H9 (cell line): ENCODE results near the gene PSTK. TPM values are rescaled to one million over a fixed set of nuclear protein-coding genes. Genes with fewer than 3 reads are reported as not detected.

ENCODE experiments used
- DNase-seq: peaks from one replicate; pipeline ENCODE4 v3.0.0-alpha.2; 2017
- H2AFZ ChIP-seq: one replicate; pipeline ENCODE4 v1.6.1; 2013; ENCODE audit warnings: mild to moderate bottlenecking, low read length, control low read depth, moderate library complexity
- H2AK5ac ChIP-seq: 2 replicates; pipeline ENCODE4 v1.6.1; 2013; ENCODE audit warnings: low read length, control low read depth, mixed read lengths; ENCODE audit not compliant: insufficient read length
- H2BK120ac ChIP-seq: one replicate; pipeline ENCODE4 v1.6.1; 2013; ENCODE audit warnings: low read depth, mild to moderate bottlenecking, low read length, control low read depth, inconsistent platforms; ENCODE audit not compliant: poor library complexity, severe bottlenecking
- H2BK12ac ChIP-seq: 2 replicates; pipeline ENCODE4 v1.6.1; 2013; ENCODE audit warnings: low read length, control low read depth, mixed read lengths, low read depth; ENCODE audit not compliant: insufficient read length
- H2BK15ac ChIP-seq: 2 replicates; pipeline ENCODE4 v1.6.1; 2013; ENCODE audit warnings: low read depth, low read length, control low read depth
- H2BK20ac ChIP-seq: one replicate; pipeline ENCODE4 v1.6.1; 2013; ENCODE audit warnings: low read depth, mild to moderate bottlenecking, low read length, control low read depth, inconsistent platforms; ENCODE audit not compliant: poor library complexity, severe bottlenecking
- H2BK5ac ChIP-seq: 2 replicates; pipeline ENCODE4 v1.6.1; 2013; ENCODE audit warnings: low read length, control low read depth, mixed read lengths; ENCODE audit not compliant: insufficient read length
- H3K14ac ChIP-seq: 2 replicates; pipeline ENCODE4 v1.6.1; 2013; ENCODE audit warnings: low read length, control low read depth; ENCODE audit not compliant: insufficient read depth
- H3K18ac ChIP-seq: 2 replicates; pipeline ENCODE4 v1.6.1; 2013; ENCODE audit warnings: low read depth, mild to moderate bottlenecking, mixed read lengths, low read length, control low read depth; ENCODE audit not compliant: insufficient read length
- H3K23ac ChIP-seq: 2 replicates; pipeline ENCODE4 v1.6.1; 2013; ENCODE audit warnings: low read length, control low read depth, mixed read lengths, low read depth; ENCODE audit not compliant: insufficient read length
- H3K23me2 ChIP-seq: 2 replicates; pipeline ENCODE4 v1.6.1; 2013; ENCODE audit warnings: low read depth, mild to moderate bottlenecking, mixed read lengths, low read length, control low read depth; ENCODE audit not compliant: insufficient read length, poor library complexity, severe bottlenecking
- H3K27ac ChIP-seq: 2 replicates; pipeline ENCODE4 v1.5.1; 2013; ENCODE audit warnings: low read length, control low read depth, mixed read lengths, low read depth; ENCODE audit not compliant: insufficient read length
- H3K27me3 ChIP-seq: 2 replicates; pipeline ENCODE4 v1.6.1; 2013; ENCODE audit warnings: low read length, control low read depth, inconsistent platforms; ENCODE audit not compliant: insufficient read depth
- H3K4ac ChIP-seq: 2 replicates; pipeline ENCODE4 v1.6.1; 2013; ENCODE audit warnings: low read depth, mild to moderate bottlenecking, control low read depth, inconsistent platforms, low read length, moderate library complexity
- H3K4me1 ChIP-seq: 2 replicates; pipeline ENCODE4 v1.6.1; 2013; ENCODE audit warnings: low read length, control low read depth, inconsistent platforms; ENCODE audit not compliant: insufficient read depth
- H3K4me2 ChIP-seq: 2 replicates; pipeline ENCODE4 v1.6.1; 2013; ENCODE audit warnings: low read length, control low read depth, mixed read lengths; ENCODE audit not compliant: insufficient read length, insufficient read depth
- H3K56ac ChIP-seq: 2 replicates; pipeline ENCODE4 v1.6.1; 2013; ENCODE audit warnings: low read depth, mild to moderate bottlenecking, mixed read lengths, low read length, control low read depth; ENCODE audit not compliant: insufficient read length
- H3K79me1 ChIP-seq: 2 replicates; pipeline ENCODE4 v1.6.1; 2013; ENCODE audit warnings: low read depth, mild to moderate bottlenecking, moderate library complexity, low read length, control low read depth, inconsistent platforms; ENCODE audit not compliant: insufficient read depth, poor library complexity, severe bottlenecking
- H3K79me2 ChIP-seq: 2 replicates; pipeline ENCODE4 v1.6.1; 2013; ENCODE audit warnings: low read length, control low read depth, inconsistent platforms; ENCODE audit not compliant: insufficient read depth
- H3K9ac ChIP-seq: 2 replicates; pipeline ENCODE4 v1.6.1; 2013; ENCODE audit warnings: low read length, control low read depth, mixed read lengths; ENCODE audit not compliant: insufficient read length; ENCODE audit errors: extremely low read depth
- H3K9me3 ChIP-seq: one replicate; pipeline ENCODE4 v1.6.1; 2013; ENCODE audit warnings: low read depth, low read length, inconsistent platforms; ENCODE audit not compliant: control insufficient read depth
- H3T11ph ChIP-seq: one replicate; pipeline ENCODE4 v1.6.1; 2013; ENCODE audit warnings: mild to moderate bottlenecking, low read length, control low read depth, inconsistent platforms
- H4K20me1 ChIP-seq: one replicate; pipeline ENCODE4 v1.6.1; 2013; ENCODE audit not compliant: control insufficient read depth, insufficient read length, insufficient read depth
- H4K5ac ChIP-seq: 2 replicates; pipeline ENCODE4 v1.6.1; 2013; ENCODE audit warnings: low read depth, mild to moderate bottlenecking, mixed read lengths, low read length, control low read depth; ENCODE audit not compliant: insufficient read length
- H4K8ac ChIP-seq: replicated peaks from 2 replicates; pipeline ENCODE4 v1.6.1; 2013; ENCODE audit warnings: low read length, control low read depth, mixed read lengths, low read depth; ENCODE audit not compliant: insufficient read length
- H4K91ac ChIP-seq: 2 replicates; pipeline ENCODE4 v1.6.1; 2013; ENCODE audit warnings: low read depth, mild to moderate bottlenecking, moderate library complexity, mixed read lengths, low read length, control low read depth; ENCODE audit not compliant: insufficient read length
- H3K27ac Mint-ChIP-seq, 3 experiments: 2 replicates in 2 of 3; 3 replicates in 1 of 3; pipeline ENCODE4 v1.8.0; 2020 to 2021; ENCODE audit warnings: mixed read lengths in 3 of 3, mild to moderate bottlenecking in 1 of 3, moderate library complexity in 1 of 3
- H3K27me3 Mint-ChIP-seq: 2 replicates; pipeline ENCODE4 v1.8.0; 2021; ENCODE audit warnings: low read depth, mild to moderate bottlenecking, moderate library complexity, mixed read lengths
- H3K36me3 Mint-ChIP-seq, 3 experiments: 2 replicates in 2 of 3; 3 replicates in 1 of 3; pipeline ENCODE4 v1.8.0; 2020 to 2021; ENCODE audit warnings: low read depth in 3 of 3, mixed read lengths in 3 of 3; ENCODE audit not compliant: insufficient read depth in 1 of 3
- H3K4me1 Mint-ChIP-seq, 2 experiments: 2 replicates each; pipeline ENCODE4 v1.8.0; 2020; ENCODE audit warnings: mixed read lengths in 2 of 2
- H3K4me3 Mint-ChIP-seq, 2 experiments: 2 replicates in 1 of 2; 3 replicates in 1 of 2; pipeline ENCODE4 v1.8.0; 2020 to 2021; ENCODE audit warnings: mild to moderate bottlenecking in 2 of 2, mixed read lengths in 2 of 2, moderate library complexity in 1 of 2
- H3K9me3 Mint-ChIP-seq, 2 experiments: 2 replicates in 1 of 2; 3 replicates in 1 of 2; pipeline ENCODE4 v1.8.0; 2020; ENCODE audit warnings: mild to moderate bottlenecking in 2 of 2, mixed read lengths in 2 of 2, moderate library complexity in 1 of 2
- WGBS: extraction: QIAGEN DNeasy Blood & Tissue Kit; methylation state at CpG from one replicate; pipeline ENCODE4 v1.1.7; 2013; ENCODE audit warnings: missing lambda C conversion rate, low lambda C conversion rate, mixed read lengths; ENCODE audit not compliant: insufficient read length; ENCODE audit errors: extremely low coverage; 5-methylcytosine and 5-hydroxymethylcytosine counted together
- total RNA-seq: library from RNA; stranded (reverse); gene quantifications from 2 replicates; pipeline ENCODE4 v1.2.1, GENCODE V29; 2021
- TF ChIP-seq, protein P1 (sequence below): fragments of 200-600 bp; sonication (generic); conservative IDR thresholded peaks from 3 replicates; pipeline ENCODE4 v1.8.0; 2021; ENCODE audit warnings: antibody characterized with exemption, mild to moderate bottlenecking

The PSTK gene
- total RNA-seq, 1 experiment from 2014 or later = 8.0 TPM

- Histone ChIP-seq H2BK20ac (no peak overlapping the region), H2BK120ac (no peak overlapping the region), H4K5ac (no peak overlapping the region), H2BK5ac (no peak overlapping the region), H3K18ac (no peak overlapping the region), H3K79me1 (no peaks in the 10 kb centered on the region), H3K14ac (no peak overlapping the region), H3K79me2 (no peaks in the 10 kb centered on the region), H4K20me1 (no peaks in the 10 kb centered on the region), H3K4me2 (no peak overlapping the region), H2BK15ac (no peak overlapping the region), H4K8ac (no peak overlapping the region), H3K9ac (no peak overlapping the region), H3K23ac (no peak overlapping the region), H3T11ph (no peak overlapping the region), H2BK12ac (no peak overlapping the region), H2AFZ (no peak overlapping the region), H3K9me3 (no peaks in the 10 kb centered on the region), H3K27ac (no peak overlapping the region), H3K23me2 (no peaks in the 10 kb centered on the region), H3K27me3 (no peaks in the 10 kb centered on the region), H3K56ac (no peak overlapping the region), H4K91ac (no peak overlapping the region), H3K4me1 (no peaks in the 10 kb centered on the region), H2AK5ac (no peak overlapping the region), H3K4ac (no peak overlapping the region)
- Mint-ChIP-seq H3K4me3 (no peak overlapping the region), H3K4me1 (peaks cover 6 to 7% of the 10 kb centered on the region in 2 experiments; a peak in 3 of 4 replicates), H3K27ac (no peak overlapping the region), H3K27me3 (peaks cover 8% of the 10 kb centered on the region), H3K9me3 (no peaks in the 10 kb centered on the region; a peak in 1 of 5 replicates), H3K36me3 (no peaks in the 10 kb centered on the region)
- TF ChIP-seq, protein P1, sequence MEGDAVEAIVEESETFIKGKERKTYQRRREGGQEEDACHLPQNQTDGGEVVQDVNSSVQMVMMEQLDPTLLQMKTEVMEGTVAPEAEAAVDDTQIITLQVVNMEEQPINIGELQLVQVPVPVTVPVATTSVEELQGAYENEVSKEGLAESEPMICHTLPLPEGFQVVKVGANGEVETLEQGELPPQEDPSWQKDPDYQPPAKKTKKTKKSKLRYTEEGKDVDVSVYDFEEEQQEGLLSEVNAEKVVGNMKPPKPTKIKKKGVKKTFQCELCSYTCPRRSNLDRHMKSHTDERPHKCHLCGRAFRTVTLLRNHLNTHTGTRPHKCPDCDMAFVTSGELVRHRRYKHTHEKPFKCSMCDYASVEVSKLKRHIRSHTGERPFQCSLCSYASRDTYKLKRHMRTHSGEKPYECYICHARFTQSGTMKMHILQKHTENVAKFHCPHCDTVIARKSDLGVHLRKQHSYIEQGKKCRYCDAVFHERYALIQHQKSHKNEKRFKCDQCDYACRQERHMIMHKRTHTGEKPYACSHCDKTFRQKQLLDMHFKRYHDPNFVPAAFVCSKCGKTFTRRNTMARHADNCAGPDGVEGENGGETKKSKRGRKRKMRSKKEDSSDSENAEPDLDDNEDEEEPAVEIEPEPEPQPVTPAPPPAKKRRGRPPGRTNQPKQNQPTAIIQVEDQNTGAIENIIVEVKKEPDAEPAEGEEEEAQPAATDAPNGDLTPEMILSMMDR = no peak
- no CpG with 5 or more reads among the region's 3 CpGs for WGBS
- DNase-seq = no peak
Measured at GRCh38 chr10:122974543-122975064, 5.6 kb upstream of the PSTK start.
